CD4-positive, alpha-beta T cell treated with Interleukin-1 beta for 1 hour (primary cell): ENCODE measurements around the gene CFAP141.
"Not testable (repeated sequence)": the region's sequence is repeated elsewhere in the genome, so short reads cannot be mapped to it uniquely, and the experiment has no call there.

Experiments used
- DNase-seq, 2 donors: peaks; one replicate each; pipeline ENCODE4 v3.0.0-alpha.2; 2020 to 2022

CFAP141 gene

DNA sequence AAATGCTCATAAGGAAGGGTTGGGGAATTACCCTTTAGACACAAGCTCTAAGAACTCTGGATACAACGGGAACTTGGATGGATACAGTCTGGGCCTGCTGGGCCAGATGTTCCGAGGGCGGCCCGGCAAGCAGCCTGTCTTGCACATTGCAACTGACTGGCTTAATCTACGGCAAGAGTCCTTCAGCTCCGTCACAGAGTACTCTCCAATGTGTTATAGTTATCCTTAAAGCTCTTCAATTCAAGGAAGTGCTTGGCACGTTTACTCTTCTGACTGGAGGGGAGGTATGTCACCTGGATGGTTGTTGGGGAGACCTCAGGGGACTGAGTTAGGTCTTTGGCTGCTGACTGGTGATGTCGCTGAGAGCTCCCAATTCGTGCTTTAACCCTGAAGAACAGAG, 1.1 kb upstream of the CFAP141 start:
- no peak for DNase-seq

DNA sequence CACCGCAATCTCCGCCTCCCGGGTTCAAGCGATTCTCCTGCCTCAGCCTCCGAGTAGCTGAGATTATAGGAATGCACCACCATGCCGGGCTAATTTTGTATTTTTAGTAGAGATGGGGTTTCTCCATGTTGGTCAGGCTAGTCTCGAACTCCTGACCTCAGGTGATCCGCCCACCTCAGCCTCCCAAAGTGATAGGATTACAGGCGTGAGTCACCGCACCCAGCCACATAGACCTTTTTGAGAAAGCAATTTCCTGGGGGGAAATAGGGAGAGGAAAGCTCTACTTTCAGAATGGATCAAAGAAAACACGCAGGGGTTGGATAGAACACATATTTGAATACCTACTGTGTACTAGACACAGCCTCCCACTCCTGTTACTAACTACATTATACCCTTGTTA, 355 bp downstream of the CFAP141 start:
- DNase-seq = not testable (repeated sequence)

DNA sequence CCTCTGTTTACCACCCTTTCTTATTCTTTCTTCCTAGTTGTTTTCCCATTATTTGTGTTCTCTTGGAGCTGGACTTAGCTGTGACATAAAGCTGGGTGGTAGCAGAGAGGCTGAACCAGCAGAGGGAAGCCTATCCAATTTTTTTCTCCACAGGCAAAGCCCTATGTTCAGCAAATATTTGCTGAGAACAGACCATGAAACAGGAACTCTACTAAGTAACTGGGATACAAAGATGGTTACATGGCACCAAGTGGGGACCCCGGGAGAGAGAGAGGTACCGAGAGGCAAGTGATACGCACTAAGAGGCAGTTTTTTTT, 6.6 kb downstream of the CFAP141 start:
- no peak for DNase-seq

DNA sequence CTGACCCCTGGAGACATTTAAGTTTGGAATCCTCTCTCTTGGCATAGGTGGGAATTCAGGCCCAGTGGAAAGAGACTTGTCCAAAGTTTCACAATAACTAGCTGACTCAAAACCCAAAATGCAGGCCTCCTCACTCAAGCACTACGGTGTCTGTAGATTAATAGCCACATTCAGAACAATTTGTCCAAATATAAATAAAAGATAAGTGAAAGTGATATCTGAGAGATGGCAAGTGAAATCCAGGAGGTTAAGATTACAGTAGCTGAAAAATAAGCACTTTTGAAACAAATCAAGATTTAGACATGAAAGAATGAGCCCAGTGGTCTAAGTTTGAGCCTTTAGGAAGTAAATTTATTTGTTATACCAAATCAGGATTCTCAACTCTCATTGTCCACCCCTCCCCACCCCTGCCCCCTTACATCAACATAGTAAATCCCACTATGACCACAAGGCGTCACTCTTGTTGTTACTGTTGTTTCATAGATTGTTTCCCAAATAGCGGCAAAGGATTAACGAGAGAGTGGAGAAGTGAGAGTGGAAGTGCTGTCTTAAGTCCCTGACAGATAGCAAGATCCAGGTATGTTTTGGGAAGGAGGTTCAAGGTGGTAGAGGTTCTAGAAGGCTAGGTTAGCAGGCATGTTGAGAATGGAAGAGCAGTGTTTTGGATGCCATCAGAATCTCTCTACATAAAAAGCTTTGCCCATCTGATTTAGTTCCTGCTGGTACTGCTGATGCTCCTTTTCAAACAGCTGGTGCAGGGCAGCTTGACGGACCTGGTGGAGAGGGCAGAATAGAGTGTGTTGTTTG, 7.2 kb downstream of the CFAP141 start:
- peak; percentile 42 to 71 for DNase-seq

DNA sequence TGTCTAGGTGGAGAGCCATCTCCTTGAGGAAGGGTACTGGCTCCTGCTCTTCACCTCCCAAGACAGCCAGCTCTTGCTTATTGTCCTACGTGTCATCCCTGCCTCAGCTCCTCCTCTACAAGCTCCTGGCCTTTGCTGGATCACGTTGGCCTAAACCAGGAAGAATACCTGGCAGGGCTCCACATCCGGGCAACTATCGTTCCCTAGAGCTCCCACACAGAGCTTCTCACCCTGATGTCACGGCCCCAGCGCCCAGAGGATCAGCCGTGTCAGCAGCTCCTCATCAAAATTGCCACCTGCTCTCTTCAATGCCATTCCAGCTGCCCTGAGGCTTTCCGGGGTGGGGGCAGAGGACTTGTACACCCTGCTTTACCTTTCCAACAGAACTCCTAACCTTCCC, 12.3 kb downstream of the CFAP141 start:
- DNase-seq = no peak

DNA sequence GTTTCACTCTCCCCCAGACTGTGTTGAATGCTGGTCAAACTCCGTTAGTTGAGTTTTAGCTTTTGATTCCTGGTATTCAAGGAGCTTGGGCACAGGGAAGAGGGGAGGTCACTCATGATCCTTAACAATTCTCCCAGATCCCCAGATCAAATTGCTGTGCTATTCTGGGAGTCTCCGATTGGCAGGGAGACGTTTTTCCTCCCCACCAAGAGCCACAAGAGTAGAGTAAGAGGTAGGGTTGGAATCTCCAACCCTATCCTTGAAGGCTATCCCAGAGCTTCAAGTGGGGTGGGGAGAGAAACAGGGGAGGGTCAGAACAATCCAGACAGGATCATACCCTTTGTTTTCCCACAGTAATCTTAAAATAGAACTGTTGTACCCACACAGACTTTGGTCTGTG, 13.7 kb downstream of the CFAP141 start:
- no peak for DNase-seq

DNA sequence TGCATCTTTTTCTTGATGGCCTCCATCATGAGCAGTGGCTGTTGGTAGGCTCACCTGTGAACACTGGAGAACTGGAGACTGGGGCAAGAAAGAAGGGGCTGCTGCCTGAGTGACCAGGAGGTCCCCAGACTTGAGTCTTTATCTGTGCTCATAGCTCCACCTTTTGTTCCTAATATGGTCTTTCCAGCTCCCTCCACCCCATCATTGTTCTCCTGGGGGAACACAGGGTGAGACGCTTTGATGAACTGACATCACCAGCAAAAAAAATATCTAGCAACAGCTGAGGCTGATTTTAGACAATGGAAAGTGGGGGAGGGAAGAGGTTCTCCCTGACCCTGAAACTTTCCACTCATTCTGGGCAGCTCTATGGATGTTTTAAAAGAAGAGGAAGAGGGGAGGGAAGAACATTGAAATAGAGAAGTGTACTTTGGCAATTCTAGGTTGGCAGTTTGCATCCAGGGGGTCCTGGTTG, 14.1 kb downstream of the CFAP141 start, which contains the start of gene TPM3:
TSS of gene TPM3 (minus strand) at position 111 of the 472 bp plus-strand sequence. CDS start at position 29, 82 bp downstream.
- no peak for DNase-seq

DNA sequence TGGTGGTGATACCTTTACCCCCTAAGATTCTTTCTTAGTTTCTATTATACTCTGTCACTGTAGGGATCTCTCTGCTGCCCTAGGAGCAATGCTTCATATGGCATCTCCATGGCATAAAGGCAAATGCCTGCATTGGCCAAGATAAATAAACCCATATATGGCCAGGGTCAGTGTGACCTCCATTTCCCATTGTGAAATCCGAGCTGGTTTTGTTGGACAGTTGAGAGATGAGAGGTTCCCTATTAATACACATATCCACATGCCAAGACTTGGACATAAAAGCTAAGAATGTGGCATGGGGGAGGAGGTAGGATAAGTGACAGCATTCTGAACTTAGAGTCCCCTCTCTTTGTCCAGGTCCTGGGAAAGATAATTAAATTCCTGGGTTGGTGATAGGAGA, 15.6 kb downstream of the CFAP141 start:
- no peak for DNase-seq

DNA sequence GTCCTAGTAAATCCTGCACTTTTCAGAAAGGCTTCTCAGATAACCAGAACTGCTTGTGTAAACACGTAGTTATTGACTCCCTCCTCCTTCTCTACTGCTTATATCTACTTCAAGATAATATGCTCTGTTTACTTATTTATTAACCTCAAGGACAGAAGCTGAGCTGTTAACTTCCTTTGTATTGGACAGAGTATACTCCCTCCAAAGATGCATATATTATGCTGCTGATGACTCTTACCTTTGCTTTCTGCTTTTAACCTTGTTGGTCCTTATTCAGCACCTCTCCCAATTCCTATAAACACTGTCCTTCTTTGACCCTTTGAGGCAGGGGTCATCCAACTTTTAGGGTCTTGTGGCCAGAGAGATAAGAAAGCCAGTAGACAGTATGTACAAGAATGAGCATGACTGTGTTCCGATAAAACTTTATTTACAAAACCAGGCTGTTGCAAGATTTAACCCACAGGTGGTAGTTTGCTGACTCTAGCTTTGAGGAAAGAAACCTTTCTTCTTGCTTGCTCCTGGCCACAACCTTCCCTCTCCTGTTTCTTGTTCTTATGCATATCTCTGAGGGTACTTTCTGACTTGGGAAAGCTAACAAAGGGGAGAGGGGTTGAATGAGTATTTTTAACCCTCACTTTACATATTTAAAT, 19.2 kb downstream of the CFAP141 start:
- DNase-seq = no peak

DNA sequence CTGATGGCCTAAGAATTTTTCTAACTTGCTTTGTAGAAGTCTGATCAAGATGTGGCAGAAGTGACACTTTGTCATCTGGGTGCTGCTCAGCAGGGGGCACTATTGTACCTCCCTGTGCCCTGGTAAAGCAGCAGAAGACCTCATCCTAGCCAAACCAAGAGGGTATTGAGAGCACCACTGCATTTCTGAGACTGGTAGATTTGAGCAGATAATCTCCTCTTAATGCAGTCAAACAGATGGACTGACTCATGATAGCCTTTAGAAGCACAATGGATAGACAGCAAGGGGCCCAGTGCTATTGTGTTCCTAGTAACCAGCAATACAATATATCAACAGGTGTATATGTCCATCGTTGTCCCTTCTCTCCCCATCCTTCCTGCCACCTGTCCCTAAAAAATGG, 20.0 kb downstream of the CFAP141 start:
- peak; percentile 69 to 76 for DNase-seq

DNA sequence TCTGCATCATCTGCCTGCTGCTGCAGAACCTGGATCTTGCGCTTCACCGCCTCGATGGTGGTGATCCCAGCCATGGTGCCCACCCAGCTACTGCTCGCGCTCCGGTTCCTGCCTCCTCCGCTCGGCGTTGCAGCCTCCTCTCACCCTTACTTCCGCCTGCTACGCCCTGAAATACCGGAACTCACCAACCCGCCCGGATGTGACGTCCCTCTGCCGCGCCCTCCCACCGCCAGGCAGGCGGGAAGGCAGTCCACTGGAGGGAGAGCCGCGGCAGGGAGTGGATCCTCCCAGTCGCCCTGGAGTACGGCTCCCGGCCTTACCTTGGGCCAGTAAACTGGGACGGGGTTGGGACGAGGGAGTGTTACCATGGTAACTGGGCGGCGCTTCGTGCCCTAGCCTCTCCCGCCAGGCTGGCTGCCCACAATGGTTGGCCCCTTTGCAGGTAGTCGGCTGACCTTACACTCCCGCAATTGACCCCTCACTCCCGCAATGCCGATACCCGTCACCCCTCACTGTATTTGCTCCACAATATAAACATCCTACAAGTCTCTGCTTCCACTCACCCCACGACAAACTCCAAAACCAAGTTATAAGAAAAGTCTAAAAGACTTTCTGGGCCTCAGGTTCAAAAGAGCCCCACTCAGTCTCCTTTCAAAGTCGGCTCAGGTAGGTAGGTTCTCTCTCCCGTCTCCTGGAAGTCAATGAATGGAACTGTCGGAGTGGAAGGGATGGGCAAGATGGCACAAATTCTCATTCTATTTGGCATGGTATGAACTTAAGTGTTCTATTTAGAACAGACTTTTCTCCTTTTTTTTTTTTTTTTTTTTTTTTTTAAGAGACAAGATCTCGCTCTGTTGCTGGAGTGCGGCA, 22.9 kb downstream of the CFAP141 start:
- DNase-seq = peak; percentile 92

DNA sequence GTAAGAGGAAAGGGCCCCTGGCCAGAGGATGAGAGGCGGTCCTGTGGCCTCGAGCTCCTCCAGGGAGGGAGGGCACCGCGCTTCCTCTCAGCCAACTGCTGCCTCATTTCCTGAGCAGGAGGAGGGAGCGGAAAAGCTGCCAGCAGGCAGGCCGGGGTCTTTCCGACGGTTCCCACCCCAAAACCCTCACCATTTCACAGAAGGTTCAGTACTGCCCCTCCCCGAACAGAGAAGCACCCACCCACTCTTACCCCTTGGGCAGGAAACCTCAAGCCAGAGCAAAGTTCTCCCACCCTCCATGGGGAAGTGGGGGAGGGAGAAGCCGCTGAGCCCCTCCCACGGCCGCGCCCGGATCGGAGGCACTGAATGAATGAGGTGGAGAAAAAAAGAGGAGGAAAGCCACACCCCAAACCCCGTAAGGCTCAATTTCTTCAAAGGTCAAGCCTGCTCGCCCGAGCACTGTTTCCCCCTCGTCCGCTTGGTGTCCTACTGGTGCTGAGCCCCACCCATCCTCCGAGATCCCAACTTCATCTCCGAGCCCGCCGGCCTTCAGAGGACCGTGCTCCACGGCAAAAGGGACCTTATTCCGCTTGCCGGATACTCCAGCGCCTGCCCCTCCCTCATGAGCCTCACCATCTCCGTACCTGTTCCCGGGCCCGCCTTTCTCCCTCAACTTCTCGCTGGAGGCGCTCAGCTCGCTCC, 23.6 kb downstream of the CFAP141 start:
- peak; percentile 79 to 83 for DNase-seq

DNA sequence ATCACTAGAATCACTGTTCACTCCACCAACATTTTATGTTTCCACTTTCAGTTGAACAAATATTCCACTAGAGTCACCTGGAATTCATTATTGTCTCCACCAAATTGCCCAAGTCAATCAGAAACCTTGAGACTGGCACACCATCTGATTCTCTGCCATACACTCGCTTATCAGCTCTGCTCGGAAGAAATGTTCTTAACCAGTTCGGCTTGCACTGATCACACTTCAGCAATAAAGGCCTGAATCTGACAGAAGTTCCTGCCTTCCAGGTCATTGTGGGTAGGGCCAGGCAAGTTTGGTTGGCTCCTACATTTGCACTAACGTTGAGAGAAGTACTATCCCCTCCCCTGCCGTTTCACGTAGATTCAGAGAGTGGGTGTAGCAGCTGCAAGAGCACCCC, 24.2 kb downstream of the CFAP141 start:
- no peak for DNase-seq

DNA sequence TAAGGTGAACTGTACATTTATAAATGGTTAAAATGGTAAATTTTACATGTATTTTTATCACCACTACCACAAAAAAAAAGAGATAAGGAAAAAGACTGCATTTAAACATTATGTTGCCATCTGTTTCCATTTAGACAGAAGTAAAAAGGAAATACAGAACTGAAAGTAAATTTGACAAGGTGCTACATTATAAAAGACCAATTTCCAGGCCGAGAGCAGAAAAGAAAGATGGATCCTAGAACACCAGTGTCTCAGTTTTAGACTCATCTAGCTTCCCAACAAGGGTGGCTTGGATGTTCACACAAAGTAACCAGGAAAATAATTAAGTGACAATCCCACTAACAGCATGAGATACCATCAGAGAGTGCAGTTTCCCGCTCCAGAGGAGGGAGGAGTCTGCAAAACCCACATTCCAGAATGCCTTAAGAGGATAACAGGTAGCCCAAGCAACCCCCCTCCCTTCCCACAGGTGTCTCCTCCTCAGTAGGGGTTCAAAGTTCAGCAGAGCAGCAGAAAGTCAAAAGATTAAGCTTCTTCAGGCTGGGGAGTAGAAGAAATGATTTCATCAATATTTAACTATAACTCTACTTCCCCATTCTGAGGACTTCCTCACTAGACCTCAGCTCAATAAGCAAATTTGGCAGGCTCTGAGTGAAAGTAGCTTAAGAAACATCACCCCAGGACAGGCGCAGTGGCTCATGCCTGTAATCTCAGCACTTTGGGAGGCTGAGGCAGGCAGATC, 26.0 kb downstream of the CFAP141 start:
- peak in 1 of 2 donors; percentile 42 for DNase-seq

DNA sequence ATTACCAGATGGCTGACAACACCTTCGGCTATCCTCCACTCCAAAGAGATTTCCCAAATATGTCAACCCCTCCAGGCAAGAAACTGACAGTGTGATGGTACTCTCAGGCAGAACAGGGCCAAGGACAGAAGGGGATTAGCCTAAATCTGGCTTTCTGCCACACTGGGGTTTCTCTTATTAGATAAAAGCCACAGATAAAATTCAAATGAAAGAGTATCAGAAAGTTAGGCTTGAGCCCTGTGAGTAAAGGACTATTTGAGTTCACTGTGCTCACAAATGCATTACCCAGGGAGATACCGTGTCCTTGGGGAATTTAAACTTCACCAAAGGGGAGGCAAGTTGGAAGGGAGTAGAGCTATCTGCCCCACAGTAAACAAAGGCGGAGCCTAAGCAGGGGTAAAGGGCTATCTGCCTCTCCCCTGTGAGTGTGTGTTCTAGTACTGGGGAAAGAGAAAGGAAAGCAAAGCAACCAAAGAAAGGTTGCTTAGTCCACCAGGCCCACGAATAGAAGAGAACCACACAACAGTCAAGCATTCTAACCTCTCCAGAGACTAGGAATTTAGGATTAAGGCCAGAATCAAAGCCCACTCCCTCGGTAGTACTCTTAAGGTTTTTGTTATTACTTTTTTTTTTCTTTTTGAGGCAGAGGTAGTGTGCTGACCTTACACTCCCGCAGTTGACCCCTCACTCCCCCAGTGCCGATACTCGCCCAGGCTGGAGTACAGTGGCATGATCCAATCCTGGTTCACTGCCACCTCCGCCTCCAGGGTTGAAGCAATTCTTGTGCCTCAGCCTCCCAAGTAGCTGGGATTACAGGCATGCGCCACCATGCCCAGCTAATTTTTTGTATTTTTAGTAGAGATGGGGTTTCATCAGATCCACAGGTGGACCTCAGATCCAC, 27.0 kb downstream of the CFAP141 start:
- DNase-seq = no peak

DNA sequence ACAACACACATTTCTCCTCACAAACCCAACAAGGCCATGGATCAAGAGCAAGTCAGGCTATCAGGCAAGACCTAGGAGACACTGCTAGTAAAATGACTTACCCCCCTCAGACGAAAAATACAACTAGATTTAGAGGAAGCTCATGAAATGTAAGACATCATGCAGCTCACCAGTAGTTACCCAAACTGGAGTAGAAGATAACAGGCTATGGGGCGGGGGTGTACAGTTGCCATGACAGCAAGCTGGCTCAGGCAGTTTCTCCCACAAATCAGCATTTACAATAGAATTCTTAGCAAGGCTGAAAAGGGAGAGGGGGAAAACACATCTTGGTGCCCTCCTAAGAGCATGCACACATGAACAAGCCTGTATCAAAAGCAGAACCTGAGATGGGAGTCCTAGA, 28.1 kb downstream of the CFAP141 start:
- no peak for DNase-seq

DNA sequence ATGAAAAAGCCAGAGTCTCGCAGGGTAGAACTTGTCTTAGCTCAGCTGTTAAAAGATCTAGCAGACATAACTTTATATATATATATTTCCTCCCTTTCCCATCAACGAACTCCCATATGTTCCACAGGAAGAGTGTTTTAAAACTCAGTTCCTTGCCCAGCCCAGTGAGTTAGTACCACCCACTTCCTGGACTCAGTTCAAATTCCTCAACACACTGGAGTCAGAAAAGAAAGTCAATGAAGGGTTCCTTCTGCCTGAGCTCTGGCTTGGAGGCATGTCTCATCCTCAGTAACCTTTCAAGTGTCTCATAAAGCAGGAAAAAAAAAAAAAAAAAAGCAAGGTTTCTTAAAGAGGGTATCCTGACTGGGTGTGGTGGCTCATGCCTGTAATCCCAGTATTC, 29.8 kb downstream of the CFAP141 start:
- DNase-seq = no peak

DNA sequence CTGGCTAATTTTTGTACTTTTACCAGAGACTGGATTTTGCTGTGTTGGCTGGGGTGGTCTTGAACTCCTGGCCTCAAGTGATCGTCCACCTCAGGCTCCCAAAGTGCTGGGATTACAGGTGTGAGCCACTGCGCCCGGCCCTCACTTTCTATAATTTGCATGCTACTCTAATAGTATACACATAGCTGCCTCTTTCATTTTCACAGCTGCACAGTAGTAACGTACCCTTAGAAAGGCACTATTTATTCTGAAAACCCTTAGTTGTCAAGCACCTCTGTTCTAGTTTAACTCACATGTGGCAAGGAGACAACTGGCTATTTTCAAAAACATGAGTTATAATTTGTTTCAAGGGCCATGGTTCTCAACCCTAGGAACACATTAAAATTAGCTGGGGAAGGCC, 31.5 kb downstream of the CFAP141 start:
- no peak for DNase-seq

DNA sequence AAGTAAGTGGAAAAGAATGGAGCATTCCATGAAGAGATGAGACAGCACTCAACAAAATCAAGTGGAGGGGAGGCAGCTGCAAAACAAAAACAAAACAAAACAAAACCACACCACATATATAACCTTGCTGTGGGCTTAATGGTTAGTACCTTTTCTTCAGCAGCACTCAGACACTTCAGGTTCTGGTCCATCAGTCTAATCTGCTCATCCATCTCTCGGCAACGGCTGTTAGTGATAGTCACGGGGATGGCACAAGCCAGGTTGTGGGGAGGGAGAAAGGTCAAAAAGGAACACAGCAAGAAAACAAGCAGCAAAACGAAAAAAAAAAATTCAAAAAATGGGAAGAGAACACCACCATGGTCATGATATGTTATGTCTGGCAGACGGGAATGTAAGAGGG, 34.3 kb downstream of the CFAP141 start:
- no peak for DNase-seq

DNA sequence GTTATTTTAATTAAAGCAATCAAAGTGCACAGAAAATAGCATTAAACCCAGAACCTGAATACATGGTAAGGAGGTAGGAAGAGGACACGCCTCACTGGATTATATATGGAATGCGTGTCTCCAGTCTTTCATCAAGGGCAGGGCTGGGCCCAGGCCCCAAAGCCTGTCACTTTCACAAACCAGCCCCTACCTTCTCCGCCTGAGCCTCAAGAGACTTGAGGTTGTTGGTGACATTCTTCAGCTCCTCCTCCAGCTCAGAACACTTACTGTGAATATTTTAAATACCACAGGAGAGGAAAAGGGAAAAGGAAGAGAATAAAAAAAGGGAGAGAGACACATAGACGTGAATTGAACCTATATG, 34.9 kb downstream of the CFAP141 start:
- no peak for DNase-seq
